ENCODE measurements around the gene MCL1.
"Not testable (repeated sequence)": the region's sequence is repeated elsewhere in the genome, so short reads cannot be mapped to it uniquely, and the experiment has no call there.

Gene MCL1

GRCh38 chr1:150612014-150612345, 32.6 kb upstream of the MCL1 start:
- TF ChIP-seq, protein P1, sequence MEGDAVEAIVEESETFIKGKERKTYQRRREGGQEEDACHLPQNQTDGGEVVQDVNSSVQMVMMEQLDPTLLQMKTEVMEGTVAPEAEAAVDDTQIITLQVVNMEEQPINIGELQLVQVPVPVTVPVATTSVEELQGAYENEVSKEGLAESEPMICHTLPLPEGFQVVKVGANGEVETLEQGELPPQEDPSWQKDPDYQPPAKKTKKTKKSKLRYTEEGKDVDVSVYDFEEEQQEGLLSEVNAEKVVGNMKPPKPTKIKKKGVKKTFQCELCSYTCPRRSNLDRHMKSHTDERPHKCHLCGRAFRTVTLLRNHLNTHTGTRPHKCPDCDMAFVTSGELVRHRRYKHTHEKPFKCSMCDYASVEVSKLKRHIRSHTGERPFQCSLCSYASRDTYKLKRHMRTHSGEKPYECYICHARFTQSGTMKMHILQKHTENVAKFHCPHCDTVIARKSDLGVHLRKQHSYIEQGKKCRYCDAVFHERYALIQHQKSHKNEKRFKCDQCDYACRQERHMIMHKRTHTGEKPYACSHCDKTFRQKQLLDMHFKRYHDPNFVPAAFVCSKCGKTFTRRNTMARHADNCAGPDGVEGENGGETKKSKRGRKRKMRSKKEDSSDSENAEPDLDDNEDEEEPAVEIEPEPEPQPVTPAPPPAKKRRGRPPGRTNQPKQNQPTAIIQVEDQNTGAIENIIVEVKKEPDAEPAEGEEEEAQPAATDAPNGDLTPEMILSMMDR (IDR thresholded peaks at IDR 0.05; ENCODE audit: low read depth, low read length) = no peak
- in situ Hi-C loops (cut with HindIII; ENCODE audit: low sequenced_read_pairs) = no loop called here
- H3K4me3 ChIP-seq (ENCODE audit: low read depth, low read length) = no peak overlapping the region
- DNase-seq (ENCODE audit: low read depth, low spot score) = no peak

GRCh38 chr1:150610576-150610975, 31.2 kb upstream of the MCL1 start:
- H3K4me3 ChIP-seq (ENCODE audit: low read depth, low read length) = no peak overlapping the region
- in situ Hi-C loops (cut with HindIII; ENCODE audit: low sequenced_read_pairs) = no loop called here
- no peak for DNase-seq (ENCODE audit: low read depth, low spot score)
- TF ChIP-seq, protein P1 (IDR thresholded peaks at IDR 0.05; ENCODE audit: low read depth, low read length) = no peak

DNA sequence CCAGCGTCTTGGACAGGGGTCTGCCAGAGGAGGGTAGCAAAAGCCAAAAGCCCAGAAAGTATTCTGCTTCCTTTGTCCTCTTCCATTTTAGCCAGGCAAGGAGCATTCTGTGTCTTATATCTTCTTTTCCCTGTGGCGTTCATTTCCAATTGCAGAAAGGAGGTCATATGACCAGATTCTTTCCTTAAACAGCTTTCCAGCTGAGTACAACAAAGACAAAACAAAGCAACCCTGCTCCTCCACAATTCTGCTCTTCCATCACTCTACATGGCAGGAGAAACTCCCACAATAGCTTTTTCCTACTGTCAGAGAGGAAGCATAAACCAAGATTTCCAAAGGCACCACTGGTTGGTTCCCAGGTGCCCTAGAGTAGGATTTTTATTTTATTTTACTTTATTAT, 30.3 kb upstream of the MCL1 start:
- H3K4me3 ChIP-seq (ENCODE audit: low read depth, low read length) = no peak overlapping the region
- TF ChIP-seq, protein P1 (IDR thresholded peaks at IDR 0.05; ENCODE audit: low read depth, low read length) = no peak
- peak; percentile 68 for DNase-seq (ENCODE audit: low read depth, low spot score)
- in situ Hi-C loops (cut with HindIII; ENCODE audit: low sequenced_read_pairs) = no loop called here

DNA sequence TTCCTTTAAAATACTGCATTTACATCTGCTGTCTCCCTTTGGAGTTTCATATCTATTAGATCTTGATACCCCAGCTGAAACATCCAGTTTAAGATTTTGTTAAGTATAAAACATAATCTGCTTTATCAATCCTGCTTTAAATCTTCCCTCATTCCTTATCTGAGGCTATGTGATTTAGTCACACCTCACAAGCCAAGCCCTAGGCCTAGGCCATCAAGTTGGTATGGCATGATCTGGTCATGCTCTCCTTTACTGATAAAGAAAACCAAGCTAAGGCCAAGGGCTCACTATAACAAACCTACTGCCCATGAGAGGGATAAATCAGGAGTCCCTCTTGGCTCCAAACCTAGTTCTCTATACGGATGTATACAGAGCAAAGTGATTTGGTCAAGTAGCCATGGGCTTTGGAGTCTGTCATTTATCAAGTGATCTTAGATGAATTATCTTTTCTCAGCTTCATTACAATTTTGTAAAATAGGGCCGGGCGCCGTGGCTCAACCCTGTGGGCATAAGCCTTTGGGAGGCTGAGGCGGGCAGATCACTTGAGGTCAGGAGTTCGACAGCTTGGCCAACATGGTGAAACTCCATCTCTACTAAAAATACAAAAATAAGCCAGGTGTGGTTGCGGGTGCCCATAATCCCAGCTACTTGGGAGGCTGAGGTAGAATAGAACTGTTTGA, 27.2 kb upstream of the MCL1 start:
- TF ChIP-seq, protein P1 (IDR thresholded peaks at IDR 0.05; ENCODE audit: low read depth, low read length) = no peak
- no peak overlapping the region for H3K4me3 ChIP-seq (ENCODE audit: low read depth, low read length)
- in situ Hi-C loops (cut with HindIII; ENCODE audit: low sequenced_read_pairs) = no loop called here
- DNase-seq (ENCODE audit: low read depth, low spot score) = no peak

DNA sequence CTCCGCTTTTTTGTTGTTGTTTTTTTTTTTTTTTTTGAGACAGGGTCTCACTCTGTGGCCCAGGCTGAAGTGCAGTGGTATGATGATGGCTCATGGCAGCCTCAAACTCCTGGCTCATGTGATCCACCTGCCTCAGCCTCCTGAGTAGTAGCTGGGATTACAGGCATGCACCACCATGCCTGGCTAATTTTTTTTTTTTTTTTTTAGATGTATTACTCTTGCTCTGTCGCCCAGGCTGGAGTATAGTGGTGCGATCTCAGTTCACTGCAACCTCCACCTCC, 26.0 kb upstream of the MCL1 start:
- in situ Hi-C loops (cut with HindIII; ENCODE audit: low sequenced_read_pairs) = not testable (repeated sequence)

DNA sequence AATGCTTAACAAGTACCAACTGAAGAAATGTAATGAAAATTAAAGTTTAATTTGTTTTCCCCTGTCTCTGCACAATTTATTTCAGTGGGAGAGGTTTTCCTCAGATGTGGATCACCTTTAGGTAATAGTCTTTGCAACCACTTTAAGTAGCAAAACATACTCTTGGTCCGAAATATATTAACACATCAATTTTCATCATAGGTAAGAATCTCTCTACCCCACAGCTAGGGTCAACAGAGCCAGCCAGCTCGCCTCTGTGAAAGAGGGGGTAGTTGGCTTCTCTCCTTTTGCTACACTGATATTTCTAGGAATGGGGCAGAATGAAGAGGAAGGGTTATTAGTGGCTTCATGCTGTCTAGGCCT, 24.8 kb upstream of the MCL1 start:
- in situ Hi-C loops (cut with HindIII; ENCODE audit: low sequenced_read_pairs) = no loop called here
- no peak for DNase-seq (ENCODE audit: low read depth, low spot score)
- H3K4me3 ChIP-seq (ENCODE audit: low read depth, low read length) = no peak overlapping the region
- TF ChIP-seq, protein P1 (IDR thresholded peaks at IDR 0.05; ENCODE audit: low read depth, low read length) = no peak

More for the DNA sequence above, 26.0 kb upstream of the MCL1 start:
- H3K4me3 ChIP-seq (ENCODE audit: low read depth, low read length); DNase-seq (ENCODE audit: low read depth, low spot score): not testable (repeated sequence)

DNA sequence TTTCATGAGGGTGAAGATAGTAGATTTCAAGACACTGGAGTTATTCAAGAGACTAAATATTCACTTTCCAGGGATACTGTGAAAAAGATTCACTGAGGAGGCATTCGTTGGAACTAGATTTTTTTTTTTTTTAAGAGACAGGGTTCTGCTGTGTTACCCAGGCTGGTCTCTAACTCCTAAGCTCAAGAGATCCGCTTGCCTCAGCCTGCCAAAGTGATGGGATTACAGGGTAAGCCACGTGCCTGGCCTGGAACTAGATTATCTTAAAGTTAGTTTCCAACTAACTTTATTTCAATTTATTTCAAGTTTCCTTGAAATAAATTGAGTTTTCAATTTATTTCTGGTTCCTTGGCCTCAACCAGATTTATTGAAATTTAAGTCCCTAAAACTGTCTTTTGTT, 24.3 kb upstream of the MCL1 start:
- in situ Hi-C loops (cut with HindIII; ENCODE audit: low sequenced_read_pairs) = no loop called here
- no peak for DNase-seq (ENCODE audit: low read depth, low spot score)
- H3K4me3 ChIP-seq (ENCODE audit: low read depth, low read length) = no peak overlapping the region
- TF ChIP-seq, protein P1 (IDR thresholded peaks at IDR 0.05; ENCODE audit: low read depth, low read length) = no peak

- in situ Hi-C loops (cut with HindIII; ENCODE audit: low sequenced_read_pairs); DNase-seq (ENCODE audit: low read depth, low spot score); H3K4me3 ChIP-seq (ENCODE audit: low read depth, low read length): not testable (repeated sequence)
Measured at GRCh38 chr1:150602372-150602771, 23.0 kb upstream of the MCL1 start.
